Pericardium fibroblast (primary cell): Measurements from ENCODE around the gene ADPRS. TPM values are rescaled to one million over a fixed set of nuclear protein-coding genes. Genes with fewer than 3 reads are reported as not detected.

Source experiments
- total RNA-seq: library from RNA; depleted of rRNA; stranded (reverse); fragments of >200 nt; gene quantifications from 2 replicates; pipeline ENCODE4 v1.2.3, GENCODE V29; 2015

ADPRS gene
- total RNA-seq: 28.0 and 43.3 TPM in 2 replicates

GRCh38 chr1:36088577-36089392 is at the start of gene ADPRS:
Gene ADPRS, plus strand, starts transcription at chr1:36088892. Its CDS starts 13 bp downstream, at chr1:36088905.

GRCh38 chr1:36083635-36084496 is 4.8 kb upstream of the ADPRS start, which contains the start of gene TEKT2:
Gene TEKT2, plus strand, starts transcription at chr1:36084094. Its CDS starts 828 bp downstream, at chr1:36084922.

GRCh38 chr1:36125129-36125991 is 36.7 kb downstream of the ADPRS start, which contains the start of gene COL8A2:
Gene COL8A2, minus strand, starts transcription at chr1:36125222. Its CDS starts 24,980 bp downstream, at chr1:36100242.

Other genes with a start within 250 kb of the ADPRS start
- 7.1 and 10.6 TPM in 2 replicates for gene AGO1, start 205.7 kb upstream of the ADPRS start, total RNA-seq
- gene AGO3, start 157.8 kb upstream of the ADPRS start, total RNA-seq: 8.2 and 11.7 TPM in 2 replicates
- gene TEKT2, start 4.8 kb upstream of the ADPRS start, total RNA-seq: not detected in 2 replicates
- 9.4 and 21.4 TPM in 2 replicates for gene COL8A2, start 36.3 kb downstream of the ADPRS start, total RNA-seq
- gene TRAPPC3, start 60.6 kb downstream of the ADPRS start, total RNA-seq: 84.8 and 112 TPM in 2 replicates
- 102 and 188 TPM in 2 replicates for gene MAP7D1, start 67.3 kb downstream of the ADPRS start, total RNA-seq
- gene THRAP3, start 135.6 kb downstream of the ADPRS start, total RNA-seq: 58.5 and 62.3 TPM in 2 replicates
- 2.4 and 3.2 TPM in 2 replicates for gene SH3D21, start 217.5 kb downstream of the ADPRS start, total RNA-seq
- gene EVA1B, start 234.8 kb downstream of the ADPRS start, total RNA-seq: 418 and 423 TPM in 2 replicates